HL-60/S4 treated with phorbol 12-myristate 13-acetate at 8.2 ng/mL for 4 days and 3 days (cell line): Measurements from ENCODE around the gene TCF19.
"Not testable (repeated sequence)": the region's sequence is repeated elsewhere in the genome, so short reads cannot be mapped to it uniquely, and the experiment has no call there.

ENCODE experiments used
- in situ Hi-C: fragments of 300-500 bp; cut with MboI; formaldehyde crosslinking; loops from 2 replicates; pipeline ENCODE4 v1.15.0; 2022; ENCODE audit warnings: low sequenced_read_pairs

TCF19 gene

DNA sequence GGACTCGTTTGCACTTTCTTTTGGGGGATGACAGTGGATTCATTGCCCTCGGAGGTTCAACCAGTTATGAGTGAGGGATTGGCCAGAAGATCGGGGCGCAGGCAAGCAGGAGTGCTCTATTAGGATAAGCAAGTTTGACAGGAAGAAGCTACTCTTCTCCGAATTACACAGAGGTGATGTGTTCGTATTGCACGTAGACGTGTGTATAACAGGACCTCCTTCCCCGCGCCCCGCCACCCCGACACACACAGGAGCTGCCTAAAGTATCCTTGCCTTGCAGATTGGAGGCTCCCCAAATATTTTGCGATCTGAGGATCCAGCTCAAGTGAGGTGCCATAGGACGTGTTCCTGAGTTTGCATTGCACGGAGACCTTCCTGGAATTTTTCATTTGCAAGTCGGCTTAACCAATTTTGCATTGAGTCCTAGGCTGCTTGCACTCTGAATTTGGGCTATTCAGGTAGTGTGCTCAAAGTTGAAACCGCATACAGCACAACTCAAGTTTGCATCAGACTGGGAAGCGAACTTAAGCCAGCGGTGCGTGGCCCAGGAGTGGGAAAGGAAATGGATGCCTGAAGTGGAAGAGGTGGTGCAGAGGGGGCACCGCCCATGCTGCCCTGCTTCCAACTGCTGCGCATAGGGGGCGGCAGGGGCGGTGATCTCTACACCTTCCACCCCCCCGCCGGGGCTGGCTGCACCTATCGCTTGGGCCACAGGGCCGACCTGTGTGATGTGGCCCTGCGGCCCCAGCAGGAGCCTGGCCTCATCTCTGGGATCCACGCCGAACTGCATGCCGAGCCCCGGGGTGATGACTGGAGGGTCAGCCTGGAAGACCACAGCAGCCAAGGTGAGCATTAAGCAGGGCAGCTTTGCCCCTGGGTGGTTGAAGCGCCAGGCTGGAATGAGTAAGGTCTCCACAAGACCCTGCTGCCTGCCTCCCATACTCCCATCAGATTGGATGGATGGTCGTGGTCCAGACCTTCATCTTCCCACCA, 770 bp downstream of the TCF19 start:
- in situ Hi-C loops = no loop called here

GRCh38 chr6:31161216-31162126, 3.1 kb downstream of the TCF19 start:
- in situ Hi-C loops = no loop called here

- in situ Hi-C loops = no loop called here
Observed at GRCh38 chr6:31162463-31163165, 4.2 kb downstream of the TCF19 start.

DNA sequence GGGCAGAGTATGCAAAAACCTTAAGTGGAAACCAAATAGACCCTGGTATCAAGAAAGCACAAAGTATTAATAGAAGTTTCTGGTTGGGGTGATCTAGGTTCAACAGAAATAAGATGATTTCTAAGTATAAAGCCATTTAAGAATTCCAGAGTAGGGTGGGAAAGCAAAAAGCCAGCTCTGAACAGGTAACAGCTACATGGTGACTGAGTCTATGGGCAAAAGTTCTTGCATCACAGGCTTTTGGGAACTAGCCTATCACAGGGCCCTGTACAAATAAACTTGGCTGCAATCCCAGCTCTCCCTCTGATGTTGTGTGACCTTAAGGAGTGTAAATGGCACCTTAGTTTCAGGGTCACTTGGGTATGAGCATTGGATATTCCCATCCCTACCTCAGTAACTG, 5.5 kb downstream of the TCF19 start:
- in situ Hi-C loops = no loop called here

- in situ Hi-C loops = not testable (repeated sequence)
Observed at GRCh38 chr6:31164475-31165063, 6.2 kb downstream of the TCF19 start.

GRCh38 chr6:31165064-31165832, 6.9 kb downstream of the TCF19 start:
- in situ Hi-C loops = not testable (repeated sequence)

GRCh38 chr6:31165986-31166385, 7.6 kb downstream of the TCF19 start:
- in situ Hi-C loops = no loop called here

GRCh38 chr6:31168606-31169005, 10.2 kb downstream of the TCF19 start:
- in situ Hi-C loops = no loop called here

DNA sequence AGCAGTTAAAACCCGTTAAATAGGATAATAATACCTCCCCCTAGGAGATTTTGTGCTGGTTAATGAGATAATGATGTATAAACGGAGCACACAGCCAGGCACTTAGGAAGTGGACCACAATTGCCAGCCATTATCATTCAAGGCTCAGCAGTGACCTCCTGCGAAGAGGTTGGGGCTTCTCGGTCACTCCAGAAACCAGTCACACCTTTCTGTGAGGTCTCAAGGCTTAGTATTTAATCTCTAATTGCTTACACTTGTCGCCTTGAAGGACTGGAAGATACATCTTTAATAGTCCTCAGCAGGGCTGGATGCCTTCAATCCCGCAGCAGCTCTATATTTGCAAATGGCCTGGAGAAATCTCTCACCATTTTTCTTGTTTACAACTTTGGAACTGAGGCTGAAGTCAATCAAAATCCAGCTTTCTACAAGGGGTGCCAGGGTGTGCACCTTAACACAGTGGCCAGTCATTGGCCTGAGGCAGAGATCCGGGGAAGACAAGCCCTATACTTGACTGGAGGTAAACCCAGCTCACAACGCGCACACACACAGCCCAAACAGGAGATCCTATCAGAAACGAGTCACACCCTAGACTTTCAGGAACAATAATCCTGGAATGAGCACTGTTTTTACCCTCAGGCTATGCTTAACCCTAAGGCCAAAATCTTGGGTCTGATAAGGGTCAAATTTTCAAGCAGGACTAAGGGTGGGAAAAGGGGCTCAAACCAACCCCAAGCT, 10.9 kb downstream of the TCF19 start:
- in situ Hi-C loops = no loop called here

- in situ Hi-C loops = not testable (repeated sequence)
Observed at GRCh38 chr6:31169858-31170599, 11.6 kb downstream of the TCF19 start.

GRCh38 chr6:31170600-31170881, 12.2 kb downstream of the TCF19 start, which contains the start of gene POU5F1:
Gene POU5F1 (minus strand): TSS chr6:31170682. CDS start chr6:31170620, 62 bp downstream.
- in situ Hi-C loops = no loop called here

GRCh38 chr6:31170987-31171671, 12.7 kb downstream of the TCF19 start:
- in situ Hi-C loops = no loop called here

- in situ Hi-C loops = no loop called here
Observed at GRCh38 chr6:31171931-31172905, 13.8 kb downstream of the TCF19 start.

DNA sequence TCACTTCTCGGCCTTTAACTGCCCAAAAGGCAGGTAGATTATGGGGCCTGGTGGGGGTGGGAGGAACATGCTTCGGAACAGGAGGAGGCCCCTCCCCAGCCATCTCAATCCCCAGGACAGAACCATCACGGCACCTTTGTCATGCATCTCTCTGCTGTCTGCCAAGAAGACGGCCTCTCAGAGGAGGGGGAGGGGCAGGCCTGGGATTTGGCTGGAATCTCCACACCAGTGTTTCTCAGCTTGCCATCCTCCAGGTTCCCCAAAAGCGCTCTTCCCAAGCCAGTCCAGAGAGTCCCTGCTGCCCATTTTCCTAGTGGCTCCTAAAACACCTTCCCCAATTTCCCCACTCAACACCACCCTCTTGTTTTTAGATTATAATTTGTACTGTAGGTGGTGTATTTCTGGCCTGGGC, 14.6 kb downstream of the TCF19 start:
- in situ Hi-C loops = no loop called here

- in situ Hi-C loops = no loop called here
Observed at GRCh38 chr6:31173406-31173805, 15.0 kb downstream of the TCF19 start.

DNA sequence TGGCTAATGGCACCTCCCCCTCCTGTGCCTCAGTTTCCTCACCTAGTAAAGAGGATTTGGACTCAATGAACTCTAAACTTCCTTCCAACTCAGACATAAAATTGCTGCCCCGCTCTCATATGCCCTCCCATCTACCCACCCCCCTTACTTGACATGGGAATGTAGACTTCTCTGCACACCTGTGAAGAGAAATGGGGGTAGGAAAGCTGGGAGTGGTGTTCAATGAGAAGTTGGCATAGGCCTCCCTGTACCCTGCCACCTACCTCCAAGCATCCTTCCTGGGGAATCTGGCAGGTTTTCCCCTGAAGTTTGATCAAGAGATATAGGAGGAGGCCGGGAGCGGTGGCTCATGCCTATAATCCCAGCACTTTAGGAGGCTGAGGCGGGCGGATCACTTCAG, 16.0 kb downstream of the TCF19 start:
- in situ Hi-C loops = no loop called here

GRCh38 chr6:31175971-31176370, 17.6 kb downstream of the TCF19 start:
- in situ Hi-C loops = no loop called here
